ENCODE measurements around the gene EDIL3. TPM values are rescaled to one million over a fixed set of nuclear protein-coding genes. Genes with fewer than 3 reads are reported as not detected.

Gene EDIL3
- total RNA-seq, 1 donor from 2014 or later = not detected

DNA sequence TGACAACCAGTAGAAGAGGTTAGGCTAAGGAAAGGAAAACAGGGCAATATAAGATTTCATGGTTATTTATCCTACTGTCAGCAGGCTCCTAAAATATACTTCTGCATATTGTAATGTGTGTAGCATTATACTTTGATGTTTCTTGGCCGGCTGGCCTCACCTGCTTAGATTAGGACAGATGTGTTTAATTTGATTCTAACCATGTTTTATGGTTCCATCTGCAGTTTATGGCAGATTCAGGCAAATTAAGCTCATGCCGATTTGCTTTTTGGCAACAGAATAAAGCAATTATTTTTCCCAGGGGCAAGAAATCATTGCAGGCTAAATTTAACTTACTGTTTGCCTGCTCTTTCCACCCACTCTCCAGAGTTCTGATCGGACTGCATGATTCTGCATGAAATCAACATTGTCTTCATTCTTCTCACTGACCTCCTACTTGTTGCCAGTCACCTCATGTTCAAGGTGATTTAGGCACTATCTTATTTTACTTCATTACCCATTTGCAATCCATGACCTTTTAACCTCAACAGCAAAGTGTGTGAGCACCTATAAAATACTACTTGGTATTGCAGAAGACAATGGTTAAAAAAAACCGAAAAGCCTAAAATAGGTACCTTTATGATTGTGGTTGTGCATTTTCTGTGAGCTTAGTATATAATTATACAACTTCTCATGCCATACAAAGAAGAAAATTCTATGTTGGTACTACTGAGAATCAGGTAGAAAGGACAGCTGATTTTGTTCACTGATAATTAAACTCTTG lies 125.2 kb downstream of the EDIL3 start:
- H3K27me3 Mint-ChIP-seq (ENCODE audit: insufficient read depth) = no peaks in the 10 kb centered on the region
- intact Hi-C loops (cut with micrococcal nuclease) = no loop called here
- no peaks in the 10 kb centered on the region for H3K9me3 Mint-ChIP-seq
- no peaks in the 10 kb centered on the region for H3K36me3 Mint-ChIP-seq (ENCODE audit: low read depth)
- no peak overlapping the region for H3K4me3 Mint-ChIP-seq
- no peak overlapping the region for H3K27ac Mint-ChIP-seq
- no peak for DNase-seq (ENCODE audit: low spot score)
- H3K4me1 Mint-ChIP-seq (ENCODE audit: low read depth) = no peaks in the 10 kb centered on the region

DNA sequence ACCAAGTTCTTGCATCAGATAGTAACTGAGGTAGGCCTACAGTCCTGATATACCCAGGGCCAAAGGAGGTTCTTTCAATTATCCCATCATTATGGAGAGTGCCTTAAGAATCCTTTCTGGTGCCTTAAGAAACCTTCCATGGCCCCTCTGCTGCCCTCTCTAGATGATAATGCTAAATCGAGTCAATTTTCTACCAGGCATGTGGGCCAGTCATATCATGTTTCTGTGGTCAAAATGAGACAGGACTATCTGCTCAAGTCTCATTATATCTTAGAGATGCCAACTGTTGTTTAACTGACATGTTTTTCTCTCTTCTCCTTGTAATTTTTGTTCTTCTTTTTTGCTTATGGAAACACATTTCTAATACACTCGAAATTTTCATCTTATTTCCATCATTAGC lies 127.6 kb downstream of the EDIL3 start:
- intact Hi-C loops (cut with micrococcal nuclease) = no loop called here
- Mint-ChIP-seq H3K4me1 (ENCODE audit: low read depth) (no peaks in the 10 kb centered on the region), H3K4me3 (no peak overlapping the region), H3K36me3 (ENCODE audit: low read depth) (no peaks in the 10 kb centered on the region), H3K9me3 (no peaks in the 10 kb centered on the region), H3K27me3 (ENCODE audit: insufficient read depth) (no peaks in the 10 kb centered on the region), H3K27ac (no peak overlapping the region)
- no peak for DNase-seq (ENCODE audit: low spot score)

DNA sequence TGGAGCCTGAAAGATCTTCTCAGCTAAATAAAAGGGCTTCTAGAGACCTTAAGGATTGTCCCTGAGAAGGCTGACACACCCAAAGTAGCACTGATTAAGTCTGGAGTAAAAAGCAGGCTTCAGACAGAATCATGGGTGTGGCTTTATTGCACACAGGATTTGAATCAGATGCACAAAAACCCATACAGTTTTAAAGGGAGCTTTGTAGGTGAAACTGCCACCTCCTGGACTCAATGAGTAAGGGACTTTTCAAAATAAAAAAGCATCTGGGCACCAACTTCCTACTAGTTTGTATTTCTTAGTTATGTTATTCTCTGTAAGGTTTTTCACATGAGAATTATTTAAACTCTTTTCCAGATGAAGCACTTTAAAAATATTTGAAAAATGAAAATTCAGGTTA lies 129.4 kb downstream of the EDIL3 start:
- Mint-ChIP-seq H3K27ac (no peak overlapping the region), H3K27me3 (ENCODE audit: insufficient read depth) (no peaks in the 10 kb centered on the region), H3K9me3 (no peaks in the 10 kb centered on the region), H3K4me1 (ENCODE audit: low read depth) (no peaks in the 10 kb centered on the region), H3K4me3 (no peak overlapping the region), H3K36me3 (ENCODE audit: low read depth) (no peaks in the 10 kb centered on the region)
- intact Hi-C loops (cut with micrococcal nuclease) = no loop called here
- no peak for DNase-seq (ENCODE audit: low spot score)

DNA sequence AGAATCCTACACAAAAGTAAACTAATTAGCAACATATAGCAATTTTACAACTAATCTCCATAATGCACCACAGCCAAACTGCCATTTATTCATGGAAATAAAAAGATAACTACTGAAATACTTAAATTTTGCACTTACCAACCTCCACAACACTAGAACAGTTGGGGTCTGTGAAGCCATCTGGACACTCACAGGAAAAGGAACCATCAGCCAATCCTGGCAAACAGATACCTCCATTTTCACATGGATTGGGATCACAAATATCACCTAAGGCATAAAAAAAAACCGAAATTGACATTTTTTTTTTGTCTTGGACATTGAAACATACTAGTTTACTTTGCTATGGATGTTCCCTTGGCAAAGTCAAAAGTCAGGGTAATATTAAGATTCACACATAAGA lies 130.7 kb downstream of the EDIL3 start:
- no peaks in the 10 kb centered on the region for H3K27me3 Mint-ChIP-seq (ENCODE audit: insufficient read depth)
- H3K9me3 Mint-ChIP-seq = no peaks in the 10 kb centered on the region
- no peaks in the 10 kb centered on the region for H3K4me1 Mint-ChIP-seq (ENCODE audit: low read depth)
- no peak overlapping the region for H3K27ac Mint-ChIP-seq
- no peak overlapping the region for H3K4me3 Mint-ChIP-seq
- no peak for DNase-seq (ENCODE audit: low spot score)
- no peaks in the 10 kb centered on the region for H3K36me3 Mint-ChIP-seq (ENCODE audit: low read depth)
- intact Hi-C loops (cut with micrococcal nuclease) = no loop called here

DNA sequence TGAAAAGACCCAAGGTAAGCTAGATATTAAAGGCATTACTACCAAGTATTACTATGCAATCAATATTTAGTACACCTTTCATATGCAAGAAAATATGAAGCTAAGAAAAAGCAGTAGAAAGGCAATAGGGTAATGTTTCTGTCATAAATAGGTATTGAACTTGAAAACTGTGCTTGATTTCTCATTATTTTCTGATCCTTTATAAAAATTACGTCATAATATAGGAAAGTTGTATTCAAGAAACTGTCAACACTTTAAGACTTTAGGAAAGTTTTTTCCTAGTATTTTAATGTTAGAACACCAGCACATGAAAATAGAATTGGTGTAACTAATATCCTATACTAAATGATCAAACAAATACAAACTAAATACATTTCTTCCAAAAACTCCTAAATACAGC lies 133.2 kb downstream of the EDIL3 start:
- Mint-ChIP-seq H3K9me3 (no peaks in the 10 kb centered on the region), H3K27me3 (ENCODE audit: insufficient read depth) (no peaks in the 10 kb centered on the region), H3K4me3 (no peak overlapping the region), H3K36me3 (ENCODE audit: low read depth) (no peaks in the 10 kb centered on the region), H3K4me1 (ENCODE audit: low read depth) (no peaks in the 10 kb centered on the region), H3K27ac (no peak overlapping the region)
- no peak for DNase-seq (ENCODE audit: low spot score)
- intact Hi-C loops (cut with micrococcal nuclease) = no loop called here

DNA sequence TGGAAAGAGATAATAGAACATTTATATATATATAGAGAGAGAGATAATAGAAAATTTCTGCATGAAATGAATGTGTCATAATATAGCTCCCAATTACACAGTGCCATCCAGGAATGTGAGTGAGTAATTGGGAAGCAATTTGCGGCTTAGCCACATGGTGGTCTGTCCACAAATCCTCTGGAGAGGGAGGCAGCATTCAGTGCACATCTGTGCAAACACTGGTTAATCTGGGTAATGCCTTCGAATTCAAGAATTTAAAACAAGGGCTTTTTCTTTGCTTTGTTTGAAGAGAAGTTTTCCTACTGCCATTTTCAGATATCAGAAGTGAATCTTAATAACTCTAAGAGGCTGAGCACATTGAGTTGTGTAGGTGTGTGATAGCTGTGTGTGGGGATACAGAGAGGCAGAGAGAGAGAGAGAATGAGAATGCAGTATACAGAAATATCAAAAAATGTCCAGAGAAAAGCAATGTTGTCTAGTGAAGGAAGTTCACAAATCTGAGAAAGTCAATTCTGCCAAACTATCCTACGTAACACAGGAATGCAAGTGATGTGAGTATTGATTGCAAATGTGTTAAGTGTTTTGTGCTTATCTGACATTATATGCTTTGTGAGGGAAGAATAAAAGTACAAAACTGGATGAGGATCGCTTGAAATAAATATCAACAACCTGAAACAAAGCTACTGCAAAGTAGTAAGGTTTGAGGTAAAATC lies 134.6 kb downstream of the EDIL3 start:
- Mint-ChIP-seq H3K27me3 (ENCODE audit: insufficient read depth) (no peaks in the 10 kb centered on the region), H3K4me1 (ENCODE audit: low read depth) (no peaks in the 10 kb centered on the region), H3K9me3 (no peaks in the 10 kb centered on the region), H3K36me3 (ENCODE audit: low read depth) (no peaks in the 10 kb centered on the region), H3K4me3 (no peak overlapping the region), H3K27ac (no peak overlapping the region)
- intact Hi-C loops (cut with micrococcal nuclease) = no loop called here
- DNase-seq (ENCODE audit: low spot score) = no peak

DNA sequence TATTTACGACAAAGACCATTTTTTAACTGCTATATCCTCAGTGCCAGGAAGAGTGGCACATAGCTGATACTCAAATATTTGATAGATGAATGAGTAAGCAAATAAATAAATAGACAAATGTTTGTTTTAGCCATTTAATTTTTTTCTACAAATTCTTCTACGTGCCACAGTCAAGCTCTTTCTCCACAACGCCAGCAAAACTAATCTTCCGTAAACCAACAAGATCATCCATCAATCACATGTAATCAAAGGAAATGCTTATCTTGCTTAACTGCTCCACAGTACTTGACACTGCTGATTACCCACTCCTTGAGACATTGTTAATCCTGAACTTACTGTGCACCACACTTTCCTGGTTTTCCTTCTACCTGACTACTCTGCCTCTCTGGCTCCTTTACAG lies 136.7 kb downstream of the EDIL3 start:
- no peak for DNase-seq (ENCODE audit: low spot score)
- Mint-ChIP-seq H3K27ac (no peak overlapping the region), H3K4me3 (no peak overlapping the region), H3K36me3 (ENCODE audit: low read depth) (no peaks in the 10 kb centered on the region), H3K27me3 (ENCODE audit: insufficient read depth) (no peaks in the 10 kb centered on the region), H3K4me1 (ENCODE audit: low read depth) (no peaks in the 10 kb centered on the region), H3K9me3 (no peaks in the 10 kb centered on the region)
- intact Hi-C loops (cut with micrococcal nuclease) = no loop called here

DNA sequence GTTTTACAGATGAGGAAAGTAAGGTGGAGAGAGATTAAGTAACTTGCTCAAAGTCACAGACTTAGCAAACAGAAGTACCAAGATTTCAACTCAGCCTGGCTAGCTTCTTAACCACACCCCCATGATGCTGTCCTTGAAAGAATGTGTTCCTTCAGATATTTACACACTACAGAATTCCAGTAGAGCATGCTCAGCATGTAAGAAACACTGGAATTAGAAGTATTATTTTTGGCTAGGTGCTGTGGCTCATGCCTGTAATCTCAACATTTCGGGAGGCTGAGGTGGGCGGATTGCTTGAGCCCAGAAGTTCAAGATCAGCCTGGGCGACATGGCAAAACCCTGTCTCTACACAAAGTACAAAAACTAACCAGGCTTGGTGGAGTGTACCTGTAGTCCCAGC lies 142.4 kb downstream of the EDIL3 start:
- H3K4me1 Mint-ChIP-seq (ENCODE audit: low read depth) = no peaks in the 10 kb centered on the region
- no peaks in the 10 kb centered on the region for H3K36me3 Mint-ChIP-seq (ENCODE audit: low read depth)
- no peak for DNase-seq (ENCODE audit: low spot score)
- no peaks in the 10 kb centered on the region for H3K9me3 Mint-ChIP-seq
- H3K27me3 Mint-ChIP-seq (ENCODE audit: insufficient read depth) = no peaks in the 10 kb centered on the region
- intact Hi-C loops (cut with micrococcal nuclease) = no loop called here
- H3K4me3 Mint-ChIP-seq = no peak overlapping the region
- H3K27ac Mint-ChIP-seq = no peak overlapping the region

DNA sequence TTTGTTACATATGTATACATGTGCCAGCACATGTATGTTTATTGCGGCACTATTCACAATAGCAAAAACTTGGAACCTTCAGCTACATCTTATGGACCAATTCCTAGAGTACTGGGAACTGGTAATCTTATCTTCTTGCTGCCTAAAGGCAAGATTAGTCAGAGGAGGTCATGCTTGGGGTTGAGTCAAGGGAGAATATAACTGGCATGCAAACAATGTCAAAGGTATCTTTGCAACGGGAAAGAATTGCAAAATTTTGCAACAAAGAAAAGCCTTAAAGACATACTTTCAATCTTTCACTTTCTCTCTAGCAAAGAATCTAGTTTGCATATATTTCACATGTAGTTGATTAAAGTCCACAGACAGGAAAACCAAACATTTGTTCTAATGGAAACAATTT lies 145.2 kb downstream of the EDIL3 start:
- no peak overlapping the region for H3K4me3 Mint-ChIP-seq
- no peaks in the 10 kb centered on the region for H3K36me3 Mint-ChIP-seq (ENCODE audit: low read depth)
- intact Hi-C loops (cut with micrococcal nuclease) = no loop called here
- no peaks in the 10 kb centered on the region for H3K4me1 Mint-ChIP-seq (ENCODE audit: low read depth)
- no peaks in the 10 kb centered on the region for H3K9me3 Mint-ChIP-seq
- H3K27me3 Mint-ChIP-seq (ENCODE audit: insufficient read depth) = no peaks in the 10 kb centered on the region
- H3K27ac Mint-ChIP-seq = no peak overlapping the region
- DNase-seq (ENCODE audit: low spot score) = no peak

DNA sequence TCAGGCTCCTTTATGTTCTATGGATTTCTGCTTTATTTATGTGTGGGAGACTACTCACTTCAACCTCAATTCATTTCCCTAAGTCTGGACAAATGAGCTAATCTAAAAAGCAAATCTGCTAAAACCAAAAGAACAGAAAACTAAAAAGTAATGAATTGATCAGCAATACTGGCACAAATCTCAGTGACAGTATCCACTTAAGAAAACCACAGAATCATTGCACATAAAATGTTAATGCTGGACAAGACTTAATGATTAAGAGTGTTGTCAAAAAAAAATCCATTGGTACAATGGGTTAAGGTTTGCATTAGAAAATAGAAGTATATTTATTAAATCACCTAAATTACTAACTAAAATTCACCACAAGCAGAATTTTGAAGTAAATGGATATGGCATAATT lies 147.6 kb downstream of the EDIL3 start:
- Mint-ChIP-seq H3K4me1 (ENCODE audit: low read depth) (no peaks in the 10 kb centered on the region), H3K4me3 (no peak overlapping the region)
- DNase-seq (ENCODE audit: low spot score) = no peak

DNA sequence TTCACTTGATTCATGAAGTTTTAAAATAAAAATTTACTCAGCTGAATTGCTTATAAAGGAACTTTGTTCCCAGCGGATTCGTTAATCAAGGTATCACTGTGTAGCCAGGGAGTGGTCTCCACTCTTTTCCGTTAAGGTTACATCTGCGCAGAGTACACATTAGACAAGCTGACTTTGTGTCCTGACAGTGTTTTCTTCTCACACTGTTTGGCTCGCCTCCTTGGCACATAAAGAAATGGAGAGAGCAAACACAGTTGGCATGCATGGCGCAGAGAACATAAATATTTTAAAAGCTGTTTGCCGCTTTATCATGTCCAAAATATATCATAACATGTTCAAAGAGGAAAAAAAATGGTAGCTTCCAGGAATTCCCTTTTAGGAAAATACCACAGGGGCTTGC lies 153.2 kb downstream of the EDIL3 start:
- H3K27me3 Mint-ChIP-seq (ENCODE audit: insufficient read depth) = no peaks in the 10 kb centered on the region
- H3K27ac Mint-ChIP-seq = no peak overlapping the region
- H3K4me3 Mint-ChIP-seq = no peak overlapping the region
- intact Hi-C loops (cut with micrococcal nuclease) = no loop called here
- no peaks in the 10 kb centered on the region for H3K9me3 Mint-ChIP-seq
- DNase-seq (ENCODE audit: low spot score) = no peak
- no peaks in the 10 kb centered on the region for H3K4me1 Mint-ChIP-seq (ENCODE audit: low read depth)
- no peaks in the 10 kb centered on the region for H3K36me3 Mint-ChIP-seq (ENCODE audit: low read depth)

More for the DNA sequence above, 147.6 kb downstream of the EDIL3 start:
- intact Hi-C loops (cut with micrococcal nuclease) = no loop called here
- Mint-ChIP-seq H3K36me3 (ENCODE audit: low read depth) (no peaks in the 10 kb centered on the region), H3K9me3 (no peaks in the 10 kb centered on the region), H3K27me3 (ENCODE audit: insufficient read depth) (no peaks in the 10 kb centered on the region), H3K27ac (no peak overlapping the region)

DNA sequence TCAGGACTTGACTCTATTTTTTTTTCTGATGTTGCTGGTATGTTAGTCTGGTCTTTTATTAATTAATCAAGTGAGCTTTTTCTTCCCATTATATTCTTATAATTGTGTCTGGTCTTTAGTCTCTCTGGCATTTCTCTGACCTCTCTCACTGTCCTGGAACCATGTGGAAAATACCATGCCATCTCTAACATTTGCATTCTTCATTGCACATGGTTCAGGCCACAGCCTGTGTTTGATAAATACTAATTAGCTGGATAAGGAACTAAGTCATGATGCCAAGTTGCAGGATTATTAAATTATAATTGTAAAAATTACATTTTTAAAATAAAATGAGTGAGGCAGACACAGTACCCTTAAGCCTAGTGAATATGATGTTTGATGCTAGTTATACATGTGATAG lies 155.6 kb downstream of the EDIL3 start:
- H3K9me3 Mint-ChIP-seq = no peaks in the 10 kb centered on the region
- H3K36me3 Mint-ChIP-seq (ENCODE audit: low read depth) = no peaks in the 10 kb centered on the region
- intact Hi-C loops (cut with micrococcal nuclease) = no loop called here
- H3K4me3 Mint-ChIP-seq = no peak overlapping the region
- H3K27ac Mint-ChIP-seq = no peak overlapping the region
- DNase-seq (ENCODE audit: low spot score) = no peak
- H3K27me3 Mint-ChIP-seq (ENCODE audit: insufficient read depth) = no peaks in the 10 kb centered on the region
- no peaks in the 10 kb centered on the region for H3K4me1 Mint-ChIP-seq (ENCODE audit: low read depth)

DNA sequence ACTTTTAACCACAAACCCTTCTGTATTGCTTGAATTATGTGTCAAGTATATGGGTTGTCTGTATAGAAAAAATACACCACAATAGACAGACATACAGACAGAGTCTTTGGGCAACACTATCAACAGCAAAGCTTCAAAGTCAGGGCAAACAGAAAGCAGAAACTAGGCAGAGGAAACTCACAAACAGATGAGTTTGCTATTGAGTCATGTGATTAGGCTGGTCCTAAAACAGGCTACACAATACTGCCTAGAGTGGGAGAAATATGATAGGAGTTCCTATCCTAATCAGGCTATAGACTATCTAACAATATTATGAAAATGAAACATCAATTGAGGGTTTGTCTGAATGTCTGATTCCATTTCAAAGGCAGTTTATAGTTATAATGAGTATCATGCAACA lies 156.4 kb downstream of the EDIL3 start:
- Mint-ChIP-seq H3K4me1 (ENCODE audit: low read depth) (no peaks in the 10 kb centered on the region), H3K36me3 (ENCODE audit: low read depth) (no peaks in the 10 kb centered on the region), H3K27ac (no peak overlapping the region), H3K4me3 (no peak overlapping the region), H3K9me3 (no peaks in the 10 kb centered on the region), H3K27me3 (ENCODE audit: insufficient read depth) (no peaks in the 10 kb centered on the region)
- intact Hi-C loops (cut with micrococcal nuclease) = no loop called here
- DNase-seq (ENCODE audit: low spot score) = no peak

All from activated T-helper 1 cell treated with anti-CD3 and anti-CD28 coated beads, Interleukin-12 subunit alpha, Interleukin-12 subunit beta, Interleukin-2, Interleukin-4 antibody, amounts not matched to agents 30 ng/mL and 10 ng/mL and 1 ng/mL, durations not matched to agents 14 hours and 24 hours and 36 hours (primary cell).